HepG2 (cell line): Measurements from ENCODE around the gene BCAM. TPM values are rescaled to one million over a fixed set of nuclear protein-coding genes. Genes with fewer than 3 reads are reported as not detected.

Experiments used
- ATM ChIP-seq: fragments of 450-650 bp; IDR thresholded peaks from 2 replicates; pipeline ENCODE4 v1.7.1; 2017; ENCODE audit warnings: mild to moderate bottlenecking, borderline replicate concordance
- CBFB ChIP-seq: sonication (generic); formaldehyde crosslinking; IDR thresholded peaks from 2 replicates; pipeline ENCODE4 v1.4.0; 2020; ENCODE audit warnings: missing genetic modification reagents
- CENPX ChIP-seq: sonication (generic); formaldehyde crosslinking; IDR thresholded peaks from 2 replicates; pipeline ENCODE4 v1.9.0; 2021; ENCODE audit warnings: mild to moderate bottlenecking, missing genetic modification reagents, moderate library complexity
- ELF3 ChIP-seq: IDR thresholded peaks from 2 replicates; pipeline ENCODE4 v1.6.1; 2016; ENCODE audit warnings: missing genetic modification reagents, missing compliant biosample characterization
- HNF4G ChIP-seq, 2 experiments: sonication (generic) in 1 of 2; formaldehyde crosslinking in 1 of 2; IDR thresholded peaks; 2 replicates each; pipeline versions ENCODE4 v1.4.0 to v1.6.1; 2011 to 2020; ENCODE audit warnings: borderline replicate concordance in 2 of 2, low read depth in 2 of 2, mild to moderate bottlenecking in 2 of 2, low read length in 1 of 2, missing genetic modification reagents in 1 of 2, moderate library complexity in 1 of 2
- MED13 ChIP-seq: sonication (generic); formaldehyde crosslinking; IDR thresholded peaks from 2 replicates; pipeline ENCODE4 v1.5.0; 2020; ENCODE audit warnings: missing genetic modification reagents
- MYC ChIP-seq: sonication (generic); formaldehyde crosslinking; IDR thresholded peaks from 2 replicates; pipeline ENCODE4 v1.9.0; 2021; ENCODE audit warnings: missing genetic modification reagents, borderline replicate concordance
- NAIF1 ChIP-seq: sonication (generic); formaldehyde crosslinking; IDR thresholded peaks from 2 replicates; pipeline ENCODE4 v1.5.0; 2020; ENCODE audit warnings: mild to moderate bottlenecking, missing genetic modification reagents, borderline replicate concordance
- PHF20 ChIP-seq: sonication (generic); formaldehyde crosslinking; IDR thresholded peaks from 2 replicates; pipeline ENCODE4 v1.5.0; 2020; ENCODE audit warnings: mild to moderate bottlenecking, missing genetic modification reagents
- SAP130 ChIP-seq: IDR thresholded peaks from 2 replicates; pipeline ENCODE4 v1.6.1; 2016; ENCODE audit warnings: low read depth
- STAT5B ChIP-seq: sonication (generic); formaldehyde crosslinking; IDR thresholded peaks from 2 replicates; pipeline ENCODE4 v1.4.0; 2020; ENCODE audit warnings: missing genetic modification reagents
- TGIF2 ChIP-seq: IDR thresholded peaks from 2 replicates; pipeline ENCODE4 v1.6.1; 2016; ENCODE audit warnings: control low read depth, missing compliant biosample characterization
- TRIM22 ChIP-seq: fragments of 450-650 bp; IDR thresholded peaks from 2 replicates; pipeline ENCODE4 v1.6.1; 2017
- ZMYM2 ChIP-seq: sonication (generic); formaldehyde crosslinking; IDR thresholded peaks from 2 replicates; pipeline ENCODE4 v1.8.0; 2022; ENCODE audit warnings: mild to moderate bottlenecking, missing genetic modification reagents
- ZMYM4 ChIP-seq: sonication (generic); formaldehyde crosslinking; IDR thresholded peaks from 2 replicates; pipeline ENCODE4 v1.8.1; 2023; ENCODE audit warnings: mild to moderate bottlenecking, missing genetic modification reagents
- ZNF136 ChIP-seq: sonication (generic); formaldehyde crosslinking; IDR thresholded peaks from 2 replicates; pipeline ENCODE4 v1.8.1; 2022; ENCODE audit warnings: low read depth, mild to moderate bottlenecking, moderate library complexity, missing genetic modification reagents
- ZNF296 ChIP-seq: sonication (generic); formaldehyde crosslinking; conservative IDR thresholded peaks from 2 replicates; pipeline ENCODE4 v1.5.0; 2020; ENCODE audit warnings: mild to moderate bottlenecking, missing genetic modification reagents
- ZNF709 ChIP-seq: sonication (generic); formaldehyde crosslinking; IDR thresholded peaks from 2 replicates; pipeline ENCODE4 v1.5.0; 2020; ENCODE audit warnings: mild to moderate bottlenecking, missing genetic modification reagents
- polyA plus RNA-seq, 8 experiments: library from polyadenylated mRNA; depleted of rRNA in 3 of 8; stranded (reverse) in 7 of 8; unstranded in 1 of 8; fragments of >200 nt; fragmentation: Illumina TruSeq in 4 of 8; extraction: Trizol in 4 of 8; gene quantifications; 2 replicates each; pipeline versions ENCODE4 v1.2.1 to v1.2.3, GENCODE V29; 2011 to 2016; ENCODE audit warnings: low read depth in 4 of 8, missing spikeins in 1 of 8, mixed read lengths in 1 of 8; ENCODE audit not compliant: insufficient read depth in 1 of 8
- total RNA-seq, 5 experiments: library from RNA; depleted of rRNA; stranded (reverse); fragments of >200 nt; fragmentation: Illumina TruSeq; extraction: Trizol; gene quantifications; 2 replicates each; pipeline ENCODE4 v1.2.3, GENCODE V29; 2016; ENCODE audit warnings: low read depth in 1 of 5
- TF ChIP-seq, protein P1 (sequence below), 2 experiments: IDR thresholded peaks; 2 replicates each; pipeline ENCODE4 v1.6.1; 2011 to 2012; ENCODE audit warnings: low read length in 2 of 2, borderline replicate concordance in 1 of 2, low read depth in 1 of 2, mild to moderate bottlenecking in 1 of 2, moderate library complexity in 1 of 2
- TF ChIP-seq, protein P2 (sequence below): sonication (generic); formaldehyde crosslinking; IDR thresholded peaks from 2 replicates; pipeline ENCODE4 v1.5.0; 2020; ENCODE audit warnings: missing genetic modification reagents
- TF ChIP-seq, protein P3 (sequence below): sonication (generic); formaldehyde crosslinking; conservative IDR thresholded peaks from 2 replicates; pipeline ENCODE4 v1.4.0; 2020; ENCODE audit warnings: missing genetic modification reagents

The BCAM gene
- total and polyA plus RNA-seq, 2 of the 13 experiments (the other 11 are each of a cell fraction or from before 2014, with no cell fraction given): 51.2 to 62.7 TPM

- TF ChIP-seq, protein P1, sequence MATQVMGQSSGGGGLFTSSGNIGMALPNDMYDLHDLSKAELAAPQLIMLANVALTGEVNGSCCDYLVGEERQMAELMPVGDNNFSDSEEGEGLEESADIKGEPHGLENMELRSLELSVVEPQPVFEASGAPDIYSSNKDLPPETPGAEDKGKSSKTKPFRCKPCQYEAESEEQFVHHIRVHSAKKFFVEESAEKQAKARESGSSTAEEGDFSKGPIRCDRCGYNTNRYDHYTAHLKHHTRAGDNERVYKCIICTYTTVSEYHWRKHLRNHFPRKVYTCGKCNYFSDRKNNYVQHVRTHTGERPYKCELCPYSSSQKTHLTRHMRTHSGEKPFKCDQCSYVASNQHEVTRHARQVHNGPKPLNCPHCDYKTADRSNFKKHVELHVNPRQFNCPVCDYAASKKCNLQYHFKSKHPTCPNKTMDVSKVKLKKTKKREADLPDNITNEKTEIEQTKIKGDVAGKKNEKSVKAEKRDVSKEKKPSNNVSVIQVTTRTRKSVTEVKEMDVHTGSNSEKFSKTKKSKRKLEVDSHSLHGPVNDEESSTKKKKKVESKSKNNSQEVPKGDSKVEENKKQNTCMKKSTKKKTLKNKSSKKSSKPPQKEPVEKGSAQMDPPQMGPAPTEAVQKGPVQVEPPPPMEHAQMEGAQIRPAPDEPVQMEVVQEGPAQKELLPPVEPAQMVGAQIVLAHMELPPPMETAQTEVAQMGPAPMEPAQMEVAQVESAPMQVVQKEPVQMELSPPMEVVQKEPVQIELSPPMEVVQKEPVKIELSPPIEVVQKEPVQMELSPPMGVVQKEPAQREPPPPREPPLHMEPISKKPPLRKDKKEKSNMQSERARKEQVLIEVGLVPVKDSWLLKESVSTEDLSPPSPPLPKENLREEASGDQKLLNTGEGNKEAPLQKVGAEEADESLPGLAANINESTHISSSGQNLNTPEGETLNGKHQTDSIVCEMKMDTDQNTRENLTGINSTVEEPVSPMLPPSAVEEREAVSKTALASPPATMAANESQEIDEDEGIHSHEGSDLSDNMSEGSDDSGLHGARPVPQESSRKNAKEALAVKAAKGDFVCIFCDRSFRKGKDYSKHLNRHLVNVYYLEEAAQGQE (IDR thresholded peaks at IDR 0.05; ENCODE audit: borderline replicate concordance in 1 of 2, low read depth in 1 of 2, low read length in 2 of 2): peak in 1 of 2 experiments; percentile 61; a peak in 1 of 4 replicates
- TF ChIP-seq ZMYM4 (peak; percentile 58; the same call in 1 of the 2 replicates), SAP130 (CRISPR knock-in tag) (peak; percentile 73), ZNF136 (CRISPR knock-in tag) (no peak), STAT5B (0 out of 2 replicates have a peak, but pooled peaks have one; percentile 33), ZNF296 (CRISPR knock-in tag) (no peak; the same call in 1 of the 2 replicates), ZMYM2 (CRISPR knock-in tag) (peak; percentile 61; the same call in 1 of the 2 replicates), ZNF709 (CRISPR knock-in tag) (no peak), ELF3 (peak; percentile 92), TGIF2 (CRISPR knock-in tag) (0 out of 2 replicates have a peak, but pooled peaks have one; percentile 14), TRIM22 (no peak), MYC (CRISPR knock-in tag) (peak; percentile 57; the same call in 1 of the 2 replicates), PHF20 (CRISPR knock-in tag) (no peak), CENPX (CRISPR knock-in tag) (no peak), CBFB (CRISPR knock-in tag) (peak; percentile 59; the same call in 1 of the 2 replicates), ATM (no peak), MED13 (CRISPR knock-in tag) (no peak), HNF4G (IDR thresholded peaks at IDR 0.05; ENCODE audit: borderline replicate concordance, low read depth, low read length) (peak; percentile 47; the same call in 1 of the 2 replicates), HNF4G (CRISPR knock-in tag; IDR thresholded peaks at IDR 0.05; ENCODE audit: borderline replicate concordance, low read depth) (no peak; the same call in 1 of the 2 replicates), NAIF1 (no peak)
- TF ChIP-seq, protein P2, sequence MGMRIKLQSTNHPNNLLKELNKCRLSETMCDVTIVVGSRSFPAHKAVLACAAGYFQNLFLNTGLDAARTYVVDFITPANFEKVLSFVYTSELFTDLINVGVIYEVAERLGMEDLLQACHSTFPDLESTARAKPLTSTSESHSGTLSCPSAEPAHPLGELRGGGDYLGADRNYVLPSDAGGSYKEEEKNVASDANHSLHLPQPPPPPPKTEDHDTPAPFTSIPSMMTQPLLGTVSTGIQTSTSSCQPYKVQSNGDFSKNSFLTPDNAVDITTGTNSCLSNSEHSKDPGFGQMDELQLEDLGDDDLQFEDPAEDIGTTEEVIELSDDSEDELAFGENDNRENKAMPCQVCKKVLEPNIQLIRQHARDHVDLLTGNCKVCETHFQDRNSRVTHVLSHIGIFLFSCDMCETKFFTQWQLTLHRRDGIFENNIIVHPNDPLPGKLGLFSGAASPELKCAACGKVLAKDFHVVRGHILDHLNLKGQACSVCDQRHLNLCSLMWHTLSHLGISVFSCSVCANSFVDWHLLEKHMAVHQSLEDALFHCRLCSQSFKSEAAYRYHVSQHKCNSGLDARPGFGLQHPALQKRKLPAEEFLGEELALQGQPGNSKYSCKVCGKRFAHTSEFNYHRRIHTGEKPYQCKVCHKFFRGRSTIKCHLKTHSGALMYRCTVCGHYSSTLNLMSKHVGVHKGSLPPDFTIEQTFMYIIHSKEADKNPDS (CRISPR knock-in tag): no peak; the same call in 1 of the 2 replicates
- TF ChIP-seq, protein P3, sequence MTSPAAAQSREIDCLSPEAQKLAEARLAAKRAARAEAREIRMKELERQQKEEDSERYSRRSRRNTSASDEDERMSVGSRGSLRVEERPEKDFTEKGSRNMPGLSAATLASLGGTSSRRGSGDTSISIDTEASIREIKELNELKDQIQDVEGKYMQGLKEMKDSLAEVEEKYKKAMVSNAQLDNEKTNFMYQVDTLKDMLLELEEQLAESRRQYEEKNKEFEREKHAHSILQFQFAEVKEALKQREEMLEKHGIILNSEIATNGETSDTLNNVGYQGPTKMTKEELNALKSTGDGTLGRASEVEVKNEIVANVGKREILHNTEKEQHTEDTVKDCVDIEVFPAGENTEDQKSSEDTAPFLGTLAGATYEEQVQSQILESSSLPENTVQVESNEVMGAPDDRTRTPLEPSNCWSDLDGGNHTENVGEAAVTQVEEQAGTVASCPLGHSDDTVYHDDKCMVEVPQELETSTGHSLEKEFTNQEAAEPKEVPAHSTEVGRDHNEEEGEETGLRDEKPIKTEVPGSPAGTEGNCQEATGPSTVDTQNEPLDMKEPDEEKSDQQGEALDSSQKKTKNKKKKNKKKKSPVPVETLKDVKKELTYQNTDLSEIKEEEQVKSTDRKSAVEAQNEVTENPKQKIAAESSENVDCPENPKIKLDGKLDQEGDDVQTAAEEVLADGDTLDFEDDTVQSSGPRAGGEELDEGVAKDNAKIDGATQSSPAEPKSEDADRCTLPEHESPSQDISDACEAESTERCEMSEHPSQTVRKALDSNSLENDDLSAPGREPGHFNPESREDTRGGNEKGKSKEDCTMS (CRISPR knock-in tag): no peak
These were observed 12.2 kb upstream of the BCAM start (continued) for GRCh38 chr19:44796701-44797115.
